A673 (cell line): ENCODE measurements around the gene LETMD1.

ENCODE experiments used
- CTCF ChIP-seq: fragments of 300-800, 200-600 bp; sonication (generic); conservative IDR thresholded peaks from 2 replicates; pipeline ENCODE4 v1.5.1; 2017; ENCODE audit warnings: low read depth, mild to moderate bottlenecking, antibody characterized with exemption, low read length, moderate library complexity, mixed read lengths
- EZH2 ChIP-seq: fragments of 200-600 bp; sonication (generic); IDR thresholded peaks from 2 replicates; pipeline ENCODE4 v1.6.1; 2017; ENCODE audit warnings: borderline replicate concordance, low read depth, mild to moderate bottlenecking, mixed read lengths, antibody characterized with exemption, low read length; ENCODE audit not compliant: poor library complexity, severe bottlenecking

GRCh38 chr12:51070004-51070403, 21.9 kb downstream of the LETMD1 start:
- TF ChIP-seq CTCF (no peak), EZH2 (no peak)
